NCI-H510A (cell line): ENCODE results near the gene HS6ST2.
A peak's percentile ranks its signal among the peaks of the same experiment; 100 is the strongest.

Source experiments
- DNase-seq: peaks from one replicate; lab custom pipeline; 2025; lab: John Stamatoyannopoulos, UW

HS6ST2 gene

GRCh38 chrX:132740316-132741123 is 217.9 kb downstream of the HS6ST2 start:
- DNase-seq: no peak

GRCh38 chrX:132738951-132739350 is 219.5 kb downstream of the HS6ST2 start:
- DNase-seq: no peak

- no peak for DNase-seq
Measured at GRCh38 chrX:132737743-132738142, 220.7 kb downstream of the HS6ST2 start.

DNA sequence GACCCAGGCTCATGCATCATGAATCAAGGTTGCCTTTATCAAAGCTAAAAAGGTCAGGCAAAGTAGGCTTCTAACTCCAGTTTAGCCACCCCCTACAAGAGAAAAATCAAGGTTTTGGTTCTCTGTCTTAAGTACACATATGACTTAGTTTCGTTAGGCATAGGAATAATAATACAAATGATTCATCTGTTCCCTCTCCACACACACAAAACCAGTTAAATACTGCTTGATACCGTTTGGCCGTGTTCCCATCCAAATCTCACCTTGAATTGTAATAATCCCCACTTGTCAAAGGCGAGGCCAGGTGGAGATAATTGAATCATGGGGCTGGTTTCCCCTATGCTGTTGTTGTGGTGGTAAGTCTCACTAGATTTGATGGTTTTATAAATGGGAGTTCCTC is 226.2 kb downstream of the HS6ST2 start:
- DNase-seq: no peak

- DNase-seq: no peak
Measured at GRCh38 chrX:132730726-132731125, 227.7 kb downstream of the HS6ST2 start.

DNA sequence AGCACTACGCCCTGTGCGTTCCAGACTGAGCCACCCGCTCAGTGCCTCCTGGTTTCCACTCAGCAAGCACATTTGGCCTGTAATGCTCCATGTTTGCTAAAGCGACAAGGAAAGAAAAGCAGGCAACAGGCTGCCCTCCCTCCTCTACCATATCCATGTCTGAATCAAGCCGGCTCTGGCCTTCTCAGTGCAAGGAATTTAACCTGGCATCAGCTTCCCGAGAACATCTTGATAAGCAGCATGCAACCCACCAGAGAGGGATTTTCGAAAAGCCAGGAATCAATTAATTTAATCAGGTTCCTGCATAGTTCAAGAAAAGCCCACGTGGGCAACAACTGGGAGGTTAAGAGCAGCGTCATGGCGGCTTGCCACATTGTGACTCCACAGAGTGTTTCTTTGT is 228.2 kb downstream of the HS6ST2 start:
- DNase-seq: no peak

DNA sequence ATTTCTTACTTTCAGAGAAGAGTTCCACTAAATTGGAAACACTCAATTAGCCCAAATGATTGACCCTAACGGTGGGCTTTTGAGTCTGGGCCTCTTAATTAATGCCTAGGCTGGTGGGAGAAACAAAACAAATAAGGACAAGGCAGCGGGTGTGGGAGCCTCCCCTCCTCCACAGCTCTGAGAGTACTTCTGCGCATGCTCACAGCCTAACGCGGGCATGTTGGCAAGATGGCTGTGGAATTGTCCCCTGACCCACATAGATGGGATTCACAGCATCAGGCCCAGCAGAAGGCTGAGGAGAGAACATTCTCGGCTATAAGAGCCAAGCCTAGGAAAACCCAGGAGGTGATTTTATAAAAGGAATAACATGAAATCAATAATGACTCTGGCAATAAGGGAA is 230.1 kb downstream of the HS6ST2 start:
- DNase-seq: no peak

GRCh38 chrX:132718431-132718958 is 239.9 kb downstream of the HS6ST2 start:
- DNase-seq: peak; percentile 55

DNA sequence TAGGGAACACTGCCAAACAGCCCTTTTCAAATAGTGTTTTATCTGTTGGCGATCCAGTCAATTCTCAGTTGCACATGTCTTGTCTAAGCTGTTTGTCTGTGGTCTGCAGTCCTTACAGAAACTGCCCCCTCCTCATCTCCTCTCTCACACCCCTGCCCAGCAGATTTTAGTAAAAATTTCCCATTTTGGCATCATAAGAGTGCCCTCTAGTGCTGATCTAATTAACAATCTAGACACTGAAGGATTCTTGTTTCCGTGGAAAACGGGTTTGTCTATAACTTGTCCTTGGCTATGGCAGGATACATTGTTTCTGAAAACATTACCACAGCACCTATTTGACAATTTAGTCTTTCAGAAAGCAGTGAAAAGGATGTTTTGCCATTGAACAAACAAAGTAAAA is 242.4 kb downstream of the HS6ST2 start:
- no peak for DNase-seq

- no peak for DNase-seq
Measured at GRCh38 chrX:132714913-132715312, 243.5 kb downstream of the HS6ST2 start.

- DNase-seq: no peak
Measured at GRCh38 chrX:132712350-132712749, 246.1 kb downstream of the HS6ST2 start.

DNA sequence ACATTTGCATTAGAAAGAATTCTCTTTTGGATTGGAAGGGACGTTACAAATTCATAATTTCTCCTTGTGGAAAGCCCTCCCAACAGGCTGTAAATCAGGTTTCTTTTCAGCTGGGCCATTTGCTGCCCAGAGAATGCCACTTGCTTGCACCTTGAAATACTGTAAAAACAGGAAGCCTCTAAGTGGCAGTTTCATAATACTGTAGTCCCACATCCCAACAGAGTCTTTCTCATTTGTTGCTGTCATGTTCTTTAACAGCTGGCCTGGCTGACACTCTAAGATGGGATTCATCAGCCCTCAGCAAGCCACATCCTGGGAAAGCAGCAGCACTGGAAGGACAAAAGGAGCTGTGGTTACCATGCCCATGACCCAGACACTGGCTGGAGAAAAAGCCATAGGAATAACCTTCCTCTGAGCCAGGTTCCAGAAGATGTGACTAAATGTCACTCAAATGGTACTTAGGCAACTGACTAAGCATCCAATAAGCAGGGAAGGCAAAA is 247.7 kb downstream of the HS6ST2 start:
- no peak for DNase-seq

DNA sequence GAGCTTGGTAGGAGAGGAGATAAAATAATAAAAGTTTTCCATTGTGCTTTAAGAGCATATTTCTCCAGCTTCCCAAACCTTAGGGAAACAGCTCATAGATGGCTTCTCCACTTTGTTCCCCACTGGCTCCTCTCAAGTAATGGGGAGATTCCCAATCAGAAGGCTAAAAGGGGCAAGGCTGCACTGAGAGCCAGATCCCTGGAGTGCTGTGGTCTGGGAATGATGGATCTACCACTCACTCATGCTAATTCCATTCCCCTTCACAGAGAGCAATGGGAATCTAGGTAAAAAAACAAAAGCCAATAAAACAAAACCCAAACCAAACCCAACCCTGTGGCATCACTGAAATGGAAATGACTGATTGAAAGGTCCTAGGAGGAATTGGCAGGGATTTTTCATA is 249.9 kb downstream of the HS6ST2 start:
- no peak for DNase-seq

- no peak for DNase-seq
Measured at GRCh38 chrX:132704769-132705168, 253.7 kb downstream of the HS6ST2 start.

DNA sequence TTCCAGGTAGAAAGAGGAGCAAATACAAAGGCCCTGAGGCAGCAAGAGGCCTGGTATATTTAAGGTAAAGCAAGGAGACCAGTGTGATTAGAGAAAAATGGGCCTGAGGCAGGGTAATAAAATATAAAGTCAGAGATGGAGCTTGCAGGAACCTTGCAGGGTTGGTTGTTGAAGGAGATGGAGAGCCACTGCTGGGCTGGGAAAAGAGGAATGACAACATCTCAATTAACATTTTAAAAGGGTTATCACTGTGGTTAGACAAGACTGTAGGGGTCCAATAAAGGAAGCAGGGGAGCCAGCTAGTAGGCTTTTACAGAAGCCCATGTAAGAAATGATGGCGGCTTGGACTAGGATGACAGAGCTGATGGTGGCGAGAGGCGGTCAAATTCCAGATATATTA is 264.0 kb downstream of the HS6ST2 start:
- no peak for DNase-seq

DNA sequence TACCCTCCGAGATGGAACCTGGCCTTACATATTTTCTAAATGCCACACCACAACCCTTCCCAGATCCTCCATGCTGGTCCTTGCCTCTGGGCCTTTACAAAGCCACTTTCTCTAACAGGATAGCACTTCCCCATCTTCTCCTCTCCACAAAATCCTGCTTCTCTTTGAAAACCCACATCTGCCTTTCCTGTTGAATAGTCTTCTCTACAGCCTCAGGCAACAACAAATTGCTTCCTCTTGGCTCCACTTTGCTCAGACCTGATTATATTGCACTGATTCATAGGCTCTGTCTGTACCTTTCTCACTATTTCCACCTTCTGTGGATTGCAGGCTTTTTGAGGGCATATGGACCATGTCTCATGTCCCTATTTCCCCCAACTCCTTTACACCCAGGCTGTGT is 265.9 kb downstream of the HS6ST2 start:
- DNase-seq: no peak

DNA sequence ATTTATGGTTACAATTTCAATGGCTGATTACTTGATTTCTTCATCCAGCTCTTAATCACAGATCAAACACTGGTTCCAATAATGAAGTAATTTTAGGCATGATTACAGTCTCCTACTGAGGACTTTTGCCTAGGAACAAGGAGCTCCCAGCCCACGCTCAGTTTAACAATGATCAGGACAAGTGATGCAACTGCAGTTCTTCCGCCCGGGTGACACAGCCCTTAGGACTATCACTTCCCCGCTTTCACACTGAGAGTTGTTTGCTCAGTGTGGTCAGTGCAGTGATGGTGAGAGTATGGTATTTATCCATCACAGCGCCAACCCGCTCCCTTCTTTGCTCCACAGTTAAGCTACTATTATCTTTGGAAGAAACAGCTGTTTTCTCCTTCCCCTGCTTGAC is 266.4 kb downstream of the HS6ST2 start:
- no peak for DNase-seq

- no peak for DNase-seq
Measured at GRCh38 chrX:132689612-132690563, 268.5 kb downstream of the HS6ST2 start.

GRCh38 chrX:132685276-132685675 is 273.2 kb downstream of the HS6ST2 start:
- DNase-seq: no peak

GRCh38 chrX:132677233-132677716 is 281.2 kb downstream of the HS6ST2 start:
- no peak for DNase-seq

DNA sequence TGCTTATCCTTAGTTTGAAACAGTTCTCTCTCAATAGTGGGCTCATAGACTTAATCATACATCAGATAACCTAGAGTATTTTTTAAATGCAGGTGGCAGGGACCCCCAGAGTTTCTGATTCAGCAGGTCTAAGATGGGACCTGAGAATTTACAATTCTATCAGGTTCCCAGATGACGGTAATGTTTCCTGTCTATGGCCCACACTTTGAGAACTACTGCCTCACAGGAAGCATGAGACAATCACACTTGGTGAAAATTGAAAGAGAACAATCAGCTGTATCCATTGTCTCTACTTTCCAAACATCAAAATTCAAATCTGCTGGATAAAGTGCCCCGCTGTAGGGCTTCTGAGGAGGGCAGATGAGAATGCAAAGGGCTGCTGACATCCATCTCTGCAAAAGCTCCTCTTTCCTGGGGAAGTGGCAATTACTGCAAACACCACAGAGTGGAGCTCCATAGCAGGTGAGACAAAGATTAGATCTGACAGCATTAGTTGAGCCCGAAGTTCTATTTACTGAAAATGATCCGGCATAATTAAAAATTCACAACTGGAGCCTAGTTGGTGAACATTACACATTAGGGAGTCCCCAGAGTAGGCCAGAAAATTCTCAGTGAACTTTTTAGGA is 281.8 kb downstream of the HS6ST2 start:
- no peak for DNase-seq

DNA sequence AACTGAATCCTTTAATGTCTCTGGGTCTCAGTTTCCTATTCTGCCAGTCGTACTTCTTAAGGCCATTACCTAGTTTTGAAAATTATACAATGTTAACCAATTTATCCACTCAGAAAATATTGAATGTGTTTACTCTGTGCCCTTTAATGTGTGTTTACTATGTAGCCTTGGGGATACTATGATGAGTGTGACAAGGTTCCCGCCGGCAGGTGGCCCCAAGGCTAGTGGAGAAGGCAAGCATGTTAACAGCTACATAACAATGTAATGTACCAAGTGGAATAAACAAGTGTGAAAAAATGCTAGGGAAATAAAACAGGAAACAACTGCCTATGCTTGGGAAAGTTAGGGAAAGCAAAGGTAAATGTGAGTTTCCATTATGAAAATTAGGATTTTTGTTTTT is 282.3 kb downstream of the HS6ST2 start:
- DNase-seq: no peak
